HEK293T (cell line): ENCODE results near the gene TLK1.

Experiments used
- CTCF ChIA-PET: fragments of 350-600 bp; formaldehyde crosslinking; extraction: SDS; loops from one replicate; lab custom pipeline; 2021; ENCODE audit warnings: antibody characterized with exemption, inconsistent platforms; lab: Yijun Ruan, JAX
- POLR2A ChIA-PET: fragments of 350-600 bp; formaldehyde crosslinking; extraction: SDS; loops from one replicate; lab custom pipeline; 2020; ENCODE audit warnings: antibody characterized with exemption, inconsistent platforms; lab: Yijun Ruan, JAX
- DNase-seq: peaks from one replicate; pipeline ENCODE4 v3.0.0; 2012; ENCODE audit warnings: mixed read lengths; ENCODE audit errors: extremely low spot score
- ARNT ChIP-seq: fragments of 450-650 bp; IDR thresholded peaks from 2 replicates; pipeline ENCODE4 v1.6.1; 2017; ENCODE audit warnings: mild to moderate bottlenecking
- BHLHE40 ChIP-seq: fragments of 450-650 bp; IDR thresholded peaks from 2 replicates; pipeline ENCODE4 v1.6.1; 2016; ENCODE audit warnings: mild to moderate bottlenecking, moderate library complexity, borderline replicate concordance
- CTBP1 ChIP-seq: fragments of 450-650 bp; IDR thresholded peaks from 2 replicates; pipeline ENCODE4 v1.6.1; 2016; ENCODE audit warnings: borderline replicate concordance
- ELF4 ChIP-seq: fragments of 450-650 bp; IDR thresholded peaks from 2 replicates; pipeline ENCODE4 v1.6.1; 2017; ENCODE audit warnings: antibody characterized with exemption
- FOXA1 ChIP-seq: fragments of 450-650 bp; IDR thresholded peaks from 2 replicates; pipeline ENCODE4 v1.6.1; 2016; ENCODE audit warnings: mild to moderate bottlenecking
- FOXK2 ChIP-seq: fragments of 450-650 bp; IDR thresholded peaks from 2 replicates; pipeline ENCODE4 v1.6.1; 2016; ENCODE audit warnings: mild to moderate bottlenecking
- FOXM1 ChIP-seq: fragments of 450-650 bp; IDR thresholded peaks from 2 replicates; pipeline ENCODE4 v1.6.1; 2017; ENCODE audit warnings: mild to moderate bottlenecking, borderline replicate concordance
- HDGF ChIP-seq: fragments of 450-650 bp; IDR thresholded peaks from 2 replicates; pipeline ENCODE4 v1.6.1; 2017; ENCODE audit warnings: antibody characterized with exemption, borderline replicate concordance
- L3MBTL2 ChIP-seq: fragments of 450-650 bp; conservative IDR thresholded peaks from 2 replicates; pipeline ENCODE4 v1.6.1; 2016; ENCODE audit warnings: mild to moderate bottlenecking
- LEF1 ChIP-seq: fragments of 450-650 bp; IDR thresholded peaks from 2 replicates; pipeline ENCODE4 v1.6.1; 2017; ENCODE audit warnings: mild to moderate bottlenecking, borderline replicate concordance
- NFRKB ChIP-seq: fragments of 450-650 bp; IDR thresholded peaks from 2 replicates; pipeline ENCODE4 v1.6.1; 2016; ENCODE audit warnings: mild to moderate bottlenecking, moderate library complexity
- PKNOX1 ChIP-seq: fragments of 450-650 bp; IDR thresholded peaks from 2 replicates; pipeline ENCODE4 v1.6.1; 2016
- SP1 ChIP-seq: fragments of 450-650 bp; IDR thresholded peaks from 2 replicates; pipeline ENCODE4 v1.6.1; 2017
- SUZ12 ChIP-seq: fragments of 450-650 bp; IDR thresholded peaks from 2 replicates; pipeline ENCODE4 v1.6.1; 2016; ENCODE audit warnings: mild to moderate bottlenecking
- TARDBP ChIP-seq: fragments of 450-650 bp; IDR thresholded peaks from 2 replicates; pipeline ENCODE4 v1.6.1; 2016
- ZNF384 ChIP-seq: fragments of 450-650 bp; IDR thresholded peaks from 2 replicates; pipeline ENCODE4 v1.6.1; 2016

The TLK1 gene

GRCh38 chr2:171158790-171159371 lies 1.8 kb downstream of the TLK1 start:
- TF ChIP-seq ELF4 (no peak), SP1 (no peak), SUZ12 (no peak), L3MBTL2 (0 out of 2 replicates have a peak, but pooled peaks have one; percentile 24), LEF1 (no peak), HDGF (no peak), BHLHE40 (no peak), FOXK2 (no peak), TARDBP (no peak), ARNT (no peak), PKNOX1 (peak; percentile 85), FOXM1 (no peak), ZNF384 (no peak), NFRKB (no peak), CTBP1 (no peak), FOXA1 (no peak)
- DNase-seq, result no peak
- ChIA-PET POLR2A (interaction anchor here (0.8 to 1.5 kb wide), 2 partner anchors 9 to 275 kb away, joined by 3 to 4 read pairs; partner anchors contain the start of genes DCAF17 and METTL8), CTCF (interaction anchor here (0.6 to 1.6 kb wide), 6 partner anchors 20 to 340 kb away, joined by 3 to 5 read pairs (median 4); no protein-coding TSS in a partner anchor)

GRCh38 chr2:171158036-171158789 lies 2.5 kb downstream of the TLK1 start:
- no peak for DNase-seq
- ChIA-PET POLR2A (interaction anchor here (0.8 kb wide), 1 partner anchor 8 kb away, joined by 3 read pairs; no protein-coding TSS in a partner anchor), CTCF (interaction anchor here (0.6 to 1.6 kb wide), 7 partner anchors 20 to 444 kb away, joined by 3 to 5 read pairs (median 3); no protein-coding TSS in a partner anchor)
- no peak for TF ChIP-seq FOXA1
- TF ChIP-seq ELF4, result no peak
- TF ChIP-seq L3MBTL2, result no peak
- TF ChIP-seq NFRKB, result no peak
- TF ChIP-seq FOXK2, result no peak
- TF ChIP-seq TARDBP, result no peak
- no peak for TF ChIP-seq SP1
- TF ChIP-seq ZNF384, result no peak

- no peak for DNase-seq
- TF ChIP-seq LEF1, result no peak
- no peak for TF ChIP-seq TARDBP
- TF ChIP-seq L3MBTL2, result no peak
- TF ChIP-seq SP1, result no peak
- no peak for TF ChIP-seq FOXK2
- no peak for TF ChIP-seq FOXA1
- TF ChIP-seq ZNF384, result no peak
- no peak for TF ChIP-seq FOXM1
- TF ChIP-seq ELF4, result no peak
- TF ChIP-seq CTBP1, result no peak
- no peak for TF ChIP-seq SUZ12
- no peak for TF ChIP-seq ARNT
- no peak for TF ChIP-seq BHLHE40
- no peak for TF ChIP-seq PKNOX1
- no peak for TF ChIP-seq NFRKB
- no peak for TF ChIP-seq HDGF
- ChIA-PET POLR2A (no interaction called here), CTCF (interaction anchor here (0.6 to 0.8 kb wide), 3 partner anchors 16 to 445 kb away, joined by 3 to 4 read pairs (median 3); no protein-coding TSS in a partner anchor)
Measured at GRCh38 chr2:171157109-171157500, 3.6 kb downstream of the TLK1 start.

- TF ChIP-seq HDGF (no peak), CTBP1 (no peak), PKNOX1 (no peak), SUZ12 (no peak), FOXM1 (no peak), NFRKB (no peak), TARDBP (no peak), SP1 (no peak), LEF1 (no peak), FOXK2 (no peak), FOXA1 (no peak), ARNT (no peak)
- CTCF ChIA-PET, result interaction anchor here (1.0 kb wide), 1 partner anchor 177 kb away, joined by 3 read pairs; no protein-coding TSS in a partner anchor
- POLR2A ChIA-PET, result interaction anchor here (0.8 kb wide), 1 partner anchor 280 kb away, joined by 5 read pairs; the partner anchor contains the start of genes DCAF17 and METTL8
- no peak for DNase-seq
Measured at GRCh38 chr2:171154348-171154747, 6.3 kb downstream of the TLK1 start.

GRCh38 chr2:171150694-171151285 lies 9.9 kb downstream of the TLK1 start:
- no peak for DNase-seq
- TF ChIP-seq FOXK2 (no peak), BHLHE40 (no peak), ELF4 (no peak), TARDBP (no peak), ARNT (no peak), HDGF (no peak), SP1 (no peak), NFRKB (no peak), ZNF384 (no peak), PKNOX1 (no peak), L3MBTL2 (no peak), CTBP1 (no peak), FOXA1 (no peak), LEF1 (no peak), FOXM1 (no peak), SUZ12 (no peak)
- ChIA-PET CTCF (no interaction called here), POLR2A (interaction anchor here (0.7 kb wide), 1 partner anchor 8 kb away, joined by 3 read pairs; no protein-coding TSS in a partner anchor)
